GM10248 (cell line): ENCODE results near the gene GDE1.
A peak's percentile ranks its signal among the peaks of the same experiment; 100 is the strongest.

Experiments used
- CTCF ChIA-PET: fragments of 300-600 bp; sonication (Branson Sonifier 250); formaldehyde crosslinking; extraction: SDS; loops from one replicate; lab custom pipeline; 2021; ENCODE audit warnings: antibody characterized with exemption; lab: Yijun Ruan, JAX
- POLR2A ChIA-PET: fragments of 350-650 bp; sonication (Branson Sonifier 250); formaldehyde crosslinking; extraction: SDS; loops from one replicate; lab custom pipeline; 2020; ENCODE audit warnings: antibody characterized with exemption; lab: Yijun Ruan, JAX
- DNase-seq: peaks from one replicate; pipeline ENCODE4 v3.0.0; 2012; ENCODE audit errors: extremely low spot score
- CTCF ChIP-seq: IDR thresholded peaks from 2 replicates; pipeline ENCODE4 v1.5.1; 2012; ENCODE audit warnings: mild to moderate bottlenecking, low read depth; ENCODE audit errors: extremely low read depth, missing control alignments, control extremely low read depth

The GDE1 gene

DNA sequence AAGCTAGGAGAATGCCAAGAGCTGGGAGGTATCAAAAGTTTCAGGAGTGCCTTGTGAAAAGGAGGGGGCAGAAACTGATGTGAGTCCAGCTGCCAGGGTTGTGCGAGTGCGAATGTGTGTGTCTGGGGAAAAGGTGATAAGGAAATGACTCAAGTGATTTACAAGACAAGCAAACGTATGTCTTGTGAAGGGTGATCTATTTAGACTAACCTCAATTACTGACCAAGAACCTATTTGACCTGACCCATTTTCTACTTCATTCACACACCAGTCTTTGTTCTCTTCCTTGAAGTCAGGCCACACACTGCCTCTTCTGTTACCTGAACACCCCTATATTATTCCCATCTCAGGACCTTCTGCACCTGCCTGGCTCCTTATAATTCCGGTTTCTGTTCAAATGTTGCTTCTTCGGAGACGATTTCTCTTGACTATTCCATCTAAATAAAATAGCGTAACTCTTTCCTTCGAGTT, 1.0 kb downstream of the GDE1 start:
- TF ChIP-seq CTCF, result no peak
- ChIA-PET CTCF (interaction anchor here (1.0 to 2.3 kb wide), 2 partner anchors 17 to 34 kb away, joined by 3 to 9 read pairs; partner anchors contain the start of gene VPS35L), POLR2A (interaction anchor here (0.7 kb wide), 1 partner anchor 25 kb away, joined by 3 read pairs; no protein-coding TSS in a partner anchor)
- DNase-seq, result peak; percentile 27

DNA sequence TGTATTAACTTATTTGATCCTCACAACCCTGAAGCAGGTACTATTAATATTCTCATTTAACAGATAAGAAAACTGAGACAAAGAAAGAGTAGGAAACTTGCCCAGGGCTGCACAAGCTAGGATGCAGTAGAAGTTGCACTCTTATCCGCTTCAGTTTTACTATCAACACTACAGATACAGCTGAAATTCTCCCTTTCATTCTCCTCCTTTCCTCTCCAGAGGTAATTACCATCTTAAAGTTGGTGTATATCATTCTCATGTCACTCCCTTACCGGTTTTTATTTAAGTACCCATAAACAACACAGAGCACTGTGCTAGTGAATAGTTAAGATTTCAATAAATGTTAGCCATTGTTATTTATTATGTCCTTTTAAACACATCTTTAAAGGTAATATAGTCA, 3.5 kb downstream of the GDE1 start:
- TF ChIP-seq CTCF, result no peak
- ChIA-PET CTCF (interaction anchor here (1.4 to 2.3 kb wide), 2 partner anchors 36 to 37 kb away, joined by 3 to 9 read pairs; partner anchors contain the start of gene VPS35L), POLR2A (no interaction called here)
- DNase-seq, result no peak

- ChIA-PET CTCF (interaction anchor here (1.4 to 2.7 kb wide), 2 partner anchors 14 to 38 kb away, joined by 3 to 17 read pairs; partner anchors contain the start of gene VPS35L), POLR2A (no interaction called here)
- TF ChIP-seq CTCF, result no peak
- no peak for DNase-seq
Measured at GRCh38 chr16:19517424-19518089, 4.3 kb downstream of the GDE1 start.

- TF ChIP-seq CTCF, result no peak
- CTCF ChIA-PET, result interaction anchor here (1.2 to 2.7 kb wide), 2 partner anchors 9 to 12 kb away, joined by 4 to 17 read pairs; no protein-coding TSS in a partner anchor
- POLR2A ChIA-PET, result no interaction called here
Measured at GRCh38 chr16:19515757-19516156, 6.1 kb downstream of the GDE1 start.

GRCh38 chr16:19513377-19514053, 8.4 kb downstream of the GDE1 start:
- TF ChIP-seq CTCF, result no peak
- ChIA-PET POLR2A (no interaction called here), CTCF (interaction anchor here (1.0 to 3.5 kb wide), 4 partner anchors 8 to 428 kb away, joined by 3 to 25 read pairs (median 3); partner anchors contain the start of gene VPS35L)
- DNase-seq, result no peak

More at GRCh38 chr16:19515757-19516156, 6.1 kb downstream of the GDE1 start:
- no peak for DNase-seq

- ChIA-PET CTCF (interaction anchor here (3.5 kb wide), 1 partner anchor 10 kb away, joined by 25 read pairs; no protein-coding TSS in a partner anchor), POLR2A (no interaction called here)
- DNase-seq, result no peak
- no peak for TF ChIP-seq CTCF
Measured at GRCh38 chr16:19512297-19512696, 9.6 kb downstream of the GDE1 start.
